Liver (tissue), 2 donors: ENCODE measurements around the gene ADRM1.

ENCODE experiments used
- TF ChIP-seq, protein P1 (sequence below): fragments of 150-350 bp; IDR thresholded peaks from 2 replicates; pipeline ENCODE4 v1.5.1; 2017; ENCODE audit warnings: improper control_type of control experiment, low read depth, low read length; ENCODE audit not compliant: missing input control
- TF ChIP-seq, protein P2 (sequence below): IDR thresholded peaks from 2 replicates; pipeline ENCODE4 v1.6.1; 2016; ENCODE audit warnings: antibody characterized with exemption
- donor health status: healthy.

DNA sequence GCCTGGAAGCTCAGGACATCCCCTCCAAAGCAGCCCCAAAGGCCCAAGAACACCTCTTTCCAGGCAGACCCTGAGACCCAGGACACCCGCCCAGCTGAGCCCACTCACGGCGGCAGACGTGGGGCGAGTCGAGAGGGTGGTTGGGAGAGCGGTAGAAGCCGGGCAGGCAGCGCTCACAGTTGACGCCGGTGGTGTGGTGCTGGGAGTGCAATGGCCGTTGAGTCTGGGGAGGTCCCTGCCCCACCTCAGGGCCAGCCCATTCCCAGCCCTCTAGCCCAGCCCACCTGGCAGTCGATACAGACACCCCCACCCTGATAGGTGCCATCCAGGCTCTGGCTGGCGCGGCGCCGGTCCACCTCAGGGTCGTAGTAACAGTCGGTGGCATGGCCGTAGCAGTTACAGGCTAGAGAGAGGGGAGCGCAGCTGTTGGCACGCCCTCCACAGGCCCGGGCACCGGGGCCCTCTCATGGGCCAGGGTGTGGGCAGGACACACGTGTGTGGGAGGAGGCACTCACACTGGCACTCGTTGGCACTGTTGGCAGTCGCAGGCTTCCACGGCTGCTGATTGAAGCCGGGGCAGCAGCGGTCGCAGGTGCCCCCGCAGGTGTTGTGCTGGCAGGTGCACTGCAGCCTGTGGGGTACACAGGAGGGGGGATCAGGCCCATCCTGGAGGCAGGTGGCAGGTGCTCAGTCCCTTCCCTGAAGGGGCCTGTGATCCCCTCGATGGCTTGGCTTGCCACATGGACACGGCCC, 43.8 kb downstream of the ADRM1 start:
- TF ChIP-seq, protein P1, sequence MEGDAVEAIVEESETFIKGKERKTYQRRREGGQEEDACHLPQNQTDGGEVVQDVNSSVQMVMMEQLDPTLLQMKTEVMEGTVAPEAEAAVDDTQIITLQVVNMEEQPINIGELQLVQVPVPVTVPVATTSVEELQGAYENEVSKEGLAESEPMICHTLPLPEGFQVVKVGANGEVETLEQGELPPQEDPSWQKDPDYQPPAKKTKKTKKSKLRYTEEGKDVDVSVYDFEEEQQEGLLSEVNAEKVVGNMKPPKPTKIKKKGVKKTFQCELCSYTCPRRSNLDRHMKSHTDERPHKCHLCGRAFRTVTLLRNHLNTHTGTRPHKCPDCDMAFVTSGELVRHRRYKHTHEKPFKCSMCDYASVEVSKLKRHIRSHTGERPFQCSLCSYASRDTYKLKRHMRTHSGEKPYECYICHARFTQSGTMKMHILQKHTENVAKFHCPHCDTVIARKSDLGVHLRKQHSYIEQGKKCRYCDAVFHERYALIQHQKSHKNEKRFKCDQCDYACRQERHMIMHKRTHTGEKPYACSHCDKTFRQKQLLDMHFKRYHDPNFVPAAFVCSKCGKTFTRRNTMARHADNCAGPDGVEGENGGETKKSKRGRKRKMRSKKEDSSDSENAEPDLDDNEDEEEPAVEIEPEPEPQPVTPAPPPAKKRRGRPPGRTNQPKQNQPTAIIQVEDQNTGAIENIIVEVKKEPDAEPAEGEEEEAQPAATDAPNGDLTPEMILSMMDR = no peak
- TF ChIP-seq, protein P2, sequence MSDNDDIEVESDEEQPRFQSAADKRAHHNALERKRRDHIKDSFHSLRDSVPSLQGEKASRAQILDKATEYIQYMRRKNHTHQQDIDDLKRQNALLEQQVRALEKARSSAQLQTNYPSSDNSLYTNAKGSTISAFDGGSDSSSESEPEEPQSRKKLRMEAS = no peak
